B cell (primary cell): ENCODE measurements around the gene APOLD1.

Source experiments
- CTCF ChIP-seq: fragments of 200-600 bp; IDR thresholded peaks from one replicate; pipeline ENCODE4 v1.8.0; 2022; ENCODE audit warnings: antibody characterized with exemption, mild to moderate bottlenecking
- EZH2 ChIP-seq: IDR thresholded peaks from 2 replicates; pipeline ENCODE4 v1.6.1; 2012; ENCODE audit warnings: borderline replicate concordance, low read depth, mild to moderate bottlenecking, moderate library complexity, low read length; ENCODE audit not compliant: insufficient read depth, poor library complexity, severe bottlenecking

DNA sequence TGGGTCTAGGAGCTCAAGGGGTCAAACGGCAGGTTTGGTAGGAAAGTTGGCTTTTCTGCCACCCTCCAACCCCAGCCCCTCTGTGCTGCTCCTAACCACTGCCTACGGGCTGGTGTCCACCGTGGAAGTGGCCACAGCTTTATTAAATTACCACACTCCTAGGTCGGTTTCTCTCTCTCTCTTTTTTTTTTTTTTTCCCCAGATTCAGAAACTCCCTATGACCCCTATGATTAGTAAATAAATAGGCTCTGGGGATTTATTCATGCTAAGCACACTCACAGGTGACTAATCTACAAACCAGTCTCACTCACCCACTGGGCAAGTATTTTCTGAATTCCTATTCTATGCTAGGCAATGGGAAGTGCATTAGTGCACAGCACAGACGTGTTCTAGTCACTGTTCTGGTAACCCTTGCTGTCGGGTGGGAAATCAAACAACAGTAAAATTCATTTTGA is 19.0 kb downstream of the APOLD1 start:
- TF ChIP-seq CTCF = no peak
- TF ChIP-seq EZH2 = no peak
